Stimulated activated CD8-positive, alpha-beta memory T cell treated with anti-CD3 and anti-CD28 coated beads, Interleukin-12 subunit alpha, Interleukin-12 subunit beta, amount 100 ng/mL, for 24 hours (primary cell): Measurements from ENCODE around the gene TEX38.
"Not testable (repeated sequence)": the region's sequence is repeated elsewhere in the genome, so short reads cannot be mapped to it uniquely, and the experiment has no call there.

Experiments
- DNase-seq: peaks from one replicate; pipeline ENCODE4 v3.0.0-alpha.2; 2020; ENCODE audit errors: extremely low read depth

The TEX38 gene

GRCh38 chr1:46655848-46656247, 15.8 kb upstream of the TEX38 start:
- no peak for DNase-seq

- DNase-seq: no peak
Measured at GRCh38 chr1:46656643-46657042, 15.0 kb upstream of the TEX38 start.

- DNase-seq: no peak
Measured at GRCh38 chr1:46657775-46658174, 13.9 kb upstream of the TEX38 start.

- no peak for DNase-seq
Measured at GRCh38 chr1:46659307-46659870, 12.3 kb upstream of the TEX38 start.

GRCh38 chr1:46660116-46660515, 11.5 kb upstream of the TEX38 start:
- DNase-seq: not testable (repeated sequence)

- not testable (repeated sequence) for DNase-seq
Measured at GRCh38 chr1:46662919-46663318, 8.7 kb upstream of the TEX38 start.

GRCh38 chr1:46665983-46666382, 5.7 kb upstream of the TEX38 start:
- DNase-seq: no peak

- DNase-seq: peak; percentile 24
Measured at GRCh38 chr1:46667782-46668760, 3.6 kb upstream of the TEX38 start, which contains the start of gene ATPAF1. Gene ATPAF1 (minus strand): TSS chr1:46668364. CDS start chr1:46668322, 42 bp downstream.

GRCh38 chr1:46670134-46670533, 1.5 kb upstream of the TEX38 start:
- no peak for DNase-seq

- no peak for DNase-seq
Measured at GRCh38 chr1:46672696-46673095, 1.0 kb downstream of the TEX38 start.

GRCh38 chr1:46673749-46674182, 2.1 kb downstream of the TEX38 start:
- DNase-seq: no peak

- no peak for DNase-seq
Measured at GRCh38 chr1:46675549-46676314, 4.1 kb downstream of the TEX38 start.

- no peak for DNase-seq
Measured at GRCh38 chr1:46676531-46676930, 4.9 kb downstream of the TEX38 start.

GRCh38 chr1:46677339-46677738, 5.7 kb downstream of the TEX38 start:
- DNase-seq: no peak

GRCh38 chr1:46679789-46680573, 8.3 kb downstream of the TEX38 start:
- DNase-seq: no peak

GRCh38 chr1:46681333-46682034, 9.8 kb downstream of the TEX38 start:
- DNase-seq: no peak

GRCh38 chr1:46682064-46682463, 10.4 kb downstream of the TEX38 start:
- no peak for DNase-seq

GRCh38 chr1:46684670-46685069, 13.0 kb downstream of the TEX38 start:
- no peak for DNase-seq

- no peak for DNase-seq
Measured at GRCh38 chr1:46686255-46686654, 14.6 kb downstream of the TEX38 start.

- DNase-seq: no peak
Measured at GRCh38 chr1:46687093-46687659, 15.5 kb downstream of the TEX38 start.
